ENCODE data around the gene FRMD4A.

- TF ChIP-seq CTCF (IDR thresholded peaks at IDR 0.05 in 2 of 3, conservative IDR thresholded peaks at IDR 0.05 in 1 of 3; ENCODE audit: control insufficient read depth in 2 of 3, extremely low read depth in 1 of 3, insufficient read depth in 1 of 3, low read depth in 3 of 3, low read length in 3 of 3) (no peak), BMI1 (IDR thresholded peaks at IDR 0.05; ENCODE audit: borderline replicate concordance) (no peak), RFX5 (IDR thresholded peaks at IDR 0.05; ENCODE audit: low read depth, low read length) (no peak)
Measured at GRCh38 chr10:13712476-13712836, 618.3 kb downstream of the FRMD4A start.

Data from GM12878 (cell line).